ENCODE measurements around the gene SDHC.
A peak's percentile ranks its signal among the peaks of the same experiment; 100 is the strongest.

The SDHC gene

GRCh38 chr1:161314201-161314981 is at the start of gene SDHC:
SDHC (plus strand) TSS chr1:161314381; CDS start chr1:161314406, 25 bp downstream.
- H3K4me3 Mint-ChIP-seq = peak within 1 kb of the TSS; percentile 95
- H3K36me3 Mint-ChIP-seq (ENCODE audit: low read depth) = no peaks in the 10 kb centered on the region
- H3K4me1 Mint-ChIP-seq (ENCODE audit: low read depth) = peaks cover 19% of the 10 kb centered on the region
- no peaks in the 10 kb centered on the region for H3K27me3 Mint-ChIP-seq
- H3K9me3 Mint-ChIP-seq = no peaks in the 10 kb centered on the region
- H3K27ac Mint-ChIP-seq = peak within 1 kb of the TSS; percentile 89

- no peak overlapping the region for H3K4me3 Mint-ChIP-seq
- peaks cover 36% of the 10 kb centered on the region for H3K27me3 Mint-ChIP-seq
- H3K4me1 Mint-ChIP-seq (ENCODE audit: low read depth) = no peaks in the 10 kb centered on the region
- H3K36me3 Mint-ChIP-seq (ENCODE audit: low read depth) = no peaks in the 10 kb centered on the region
- H3K27ac Mint-ChIP-seq = no peak overlapping the region
- no peaks in the 10 kb centered on the region for H3K9me3 Mint-ChIP-seq
These were observed 48.9 kb upstream of the SDHC start for GRCh38 chr1:161265305-161265704.

GRCh38 chr1:161266202-161266601 is 48.0 kb upstream of the SDHC start:
- Mint-ChIP-seq H3K4me1 (ENCODE audit: low read depth) (no peaks in the 10 kb centered on the region), H3K27ac (no peak overlapping the region), H3K9me3 (no peaks in the 10 kb centered on the region), H3K4me3 (no peak overlapping the region), H3K27me3 (peaks cover 29% of the 10 kb centered on the region), H3K36me3 (ENCODE audit: low read depth) (no peaks in the 10 kb centered on the region)

GRCh38 chr1:161266836-161267235 is 47.3 kb upstream of the SDHC start:
- Mint-ChIP-seq H3K9me3 (no peaks in the 10 kb centered on the region), H3K27me3 (peaks cover 26% of the 10 kb centered on the region), H3K4me3 (no peak overlapping the region), H3K27ac (no peak overlapping the region), H3K4me1 (ENCODE audit: low read depth) (no peaks in the 10 kb centered on the region), H3K36me3 (ENCODE audit: low read depth) (no peaks in the 10 kb centered on the region)

- no peak overlapping the region for H3K27ac Mint-ChIP-seq
- no peaks in the 10 kb centered on the region for H3K9me3 Mint-ChIP-seq
- no peak overlapping the region for H3K4me3 Mint-ChIP-seq
- H3K4me1 Mint-ChIP-seq (ENCODE audit: low read depth) = no peaks in the 10 kb centered on the region
- H3K27me3 Mint-ChIP-seq = peaks cover 23% of the 10 kb centered on the region
- H3K36me3 Mint-ChIP-seq (ENCODE audit: low read depth) = no peaks in the 10 kb centered on the region
These were observed 46.9 kb upstream of the SDHC start for GRCh38 chr1:161267321-161267720.

GRCh38 chr1:161273402-161273801 is 40.8 kb upstream of the SDHC start:
- Mint-ChIP-seq H3K4me1 (ENCODE audit: low read depth) (no peaks in the 10 kb centered on the region), H3K9me3 (no peaks in the 10 kb centered on the region), H3K4me3 (no peak overlapping the region), H3K27me3 (peaks cover 20% of the 10 kb centered on the region), H3K27ac (no peak overlapping the region), H3K36me3 (ENCODE audit: low read depth) (no peaks in the 10 kb centered on the region)

DNA sequence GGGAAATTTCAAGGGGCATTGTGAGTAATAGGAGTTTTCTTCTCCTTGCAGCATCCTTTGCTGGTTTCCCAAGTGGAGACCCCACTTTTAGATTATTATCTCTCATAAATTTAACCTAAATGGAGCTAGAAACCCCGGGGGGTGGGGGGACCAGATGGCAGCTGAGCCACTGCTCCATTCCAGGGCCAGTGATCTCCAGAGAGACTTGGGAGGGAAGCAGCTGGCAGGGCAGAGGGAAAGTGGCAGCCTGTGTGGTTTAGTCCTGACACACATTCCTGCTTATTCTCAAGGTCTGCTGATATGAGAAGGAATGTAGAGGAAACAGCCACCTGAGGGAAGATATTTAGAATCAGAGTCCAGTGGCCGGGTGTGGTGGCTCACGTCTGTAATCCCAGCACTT is 39.3 kb upstream of the SDHC start:
- Mint-ChIP-seq H3K4me3 (no peak overlapping the region), H3K27me3 (peaks cover 22% of the 10 kb centered on the region), H3K4me1 (ENCODE audit: low read depth) (no peaks in the 10 kb centered on the region), H3K27ac (no peak overlapping the region), H3K36me3 (ENCODE audit: low read depth) (no peaks in the 10 kb centered on the region), H3K9me3 (no peaks in the 10 kb centered on the region)

DNA sequence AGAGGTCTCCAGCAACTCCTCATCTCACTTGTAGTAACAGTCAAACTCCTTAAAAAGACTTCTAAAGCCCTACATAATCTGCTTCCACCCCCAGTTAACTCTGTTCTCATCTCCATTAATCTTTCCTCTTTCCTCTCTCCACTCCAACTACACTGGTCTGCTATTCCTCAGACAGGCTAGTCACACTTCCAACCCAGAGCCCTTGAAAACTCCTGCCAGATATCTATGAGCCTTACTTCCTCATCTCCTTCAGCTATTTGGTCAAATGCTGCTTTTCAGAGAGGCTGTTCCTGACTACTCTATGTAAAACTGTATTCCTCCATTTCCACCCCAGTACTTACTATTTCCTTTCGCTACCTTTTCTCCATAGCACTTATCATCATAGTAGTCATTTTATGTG is 31.2 kb upstream of the SDHC start:
- Mint-ChIP-seq H3K4me1 (ENCODE audit: low read depth) (no peaks in the 10 kb centered on the region), H3K9me3 (no peaks in the 10 kb centered on the region), H3K27ac (no peak overlapping the region), H3K36me3 (ENCODE audit: low read depth) (no peaks in the 10 kb centered on the region), H3K4me3 (no peak overlapping the region), H3K27me3 (peaks cover 10% of the 10 kb centered on the region)

DNA sequence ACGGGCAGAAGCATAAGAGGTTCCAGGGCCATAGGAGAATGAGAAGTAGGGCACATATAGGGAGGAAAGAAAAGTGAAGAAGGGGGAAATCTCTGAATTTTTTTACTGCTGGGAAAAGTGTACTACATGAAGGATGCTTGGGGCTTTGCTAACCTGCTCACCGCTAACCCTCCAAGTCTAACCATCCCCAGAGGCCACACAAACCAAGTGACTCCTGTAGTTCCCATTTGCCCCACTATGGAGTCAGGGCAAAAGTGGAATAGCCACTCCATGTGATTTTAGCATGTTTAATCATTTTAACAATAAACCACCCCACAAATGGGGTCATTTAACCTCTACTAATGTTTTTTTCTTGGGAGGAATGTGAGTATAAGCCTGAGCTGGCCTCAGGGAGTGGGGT is 29.1 kb upstream of the SDHC start:
- Mint-ChIP-seq H3K4me3 (no peak overlapping the region), H3K9me3 (no peaks in the 10 kb centered on the region), H3K27me3 (peaks cover 6% of the 10 kb centered on the region), H3K27ac (no peak overlapping the region), H3K36me3 (ENCODE audit: low read depth) (no peaks in the 10 kb centered on the region), H3K4me1 (ENCODE audit: low read depth) (no peaks in the 10 kb centered on the region)

DNA sequence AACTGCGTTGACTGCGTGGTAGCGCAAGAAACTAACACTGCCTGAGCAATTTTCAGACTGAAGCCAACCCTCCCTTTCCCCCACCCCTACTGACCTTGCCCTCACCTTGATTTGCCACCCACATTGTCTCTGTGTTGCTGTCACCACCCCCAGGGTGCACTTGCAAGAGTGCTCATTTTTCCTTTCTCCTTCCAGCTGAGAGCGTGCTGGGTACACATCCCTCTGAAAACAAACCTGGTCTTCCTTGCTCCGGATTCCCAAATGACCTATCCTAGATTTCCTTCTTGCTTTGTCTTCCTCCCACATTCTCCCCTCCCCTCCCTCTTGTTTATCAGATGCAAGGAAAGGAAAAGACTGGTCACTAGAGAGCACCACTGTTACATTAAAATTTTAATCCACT is 28.7 kb upstream of the SDHC start:
- no peaks in the 10 kb centered on the region for H3K9me3 Mint-ChIP-seq
- no peaks in the 10 kb centered on the region for H3K4me1 Mint-ChIP-seq (ENCODE audit: low read depth)
- H3K36me3 Mint-ChIP-seq (ENCODE audit: low read depth) = no peaks in the 10 kb centered on the region
- H3K27me3 Mint-ChIP-seq = peaks cover 6% of the 10 kb centered on the region
- H3K4me3 Mint-ChIP-seq = no peak overlapping the region
- H3K27ac Mint-ChIP-seq = no peak overlapping the region

DNA sequence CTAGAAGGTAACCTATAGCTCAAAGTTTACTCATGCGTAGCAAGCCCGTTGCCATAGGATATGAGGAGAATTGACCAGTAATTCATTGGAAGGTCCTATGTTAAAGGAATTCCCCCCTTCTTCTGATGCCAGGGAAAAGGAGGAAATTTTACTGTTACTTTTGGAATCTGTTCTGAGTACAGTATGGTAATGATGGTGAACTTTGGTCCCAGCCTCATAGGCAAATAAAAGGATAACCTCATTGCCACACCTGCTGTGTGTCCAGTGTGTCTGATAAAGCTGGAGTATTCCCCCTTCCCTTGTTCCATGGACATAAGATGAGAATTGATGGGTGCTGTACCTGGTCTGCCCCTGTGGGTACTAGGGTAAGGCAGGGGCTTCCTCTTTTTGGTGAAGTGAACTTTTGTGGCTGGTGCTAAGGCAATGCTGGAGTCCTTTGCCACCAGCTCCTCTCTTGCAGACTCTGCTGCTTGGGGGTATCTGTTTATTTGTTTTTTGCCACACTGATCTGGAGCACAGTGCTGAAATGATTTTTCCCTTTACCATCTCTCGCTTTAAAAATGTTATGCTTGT is 26.6 kb upstream of the SDHC start:
- H3K4me3 Mint-ChIP-seq = no peak overlapping the region
- no peaks in the 10 kb centered on the region for H3K9me3 Mint-ChIP-seq
- no peaks in the 10 kb centered on the region for H3K36me3 Mint-ChIP-seq (ENCODE audit: low read depth)
- H3K4me1 Mint-ChIP-seq (ENCODE audit: low read depth) = no peaks in the 10 kb centered on the region
- H3K27ac Mint-ChIP-seq = no peak overlapping the region
- H3K27me3 Mint-ChIP-seq = peaks cover 5% of the 10 kb centered on the region

DNA sequence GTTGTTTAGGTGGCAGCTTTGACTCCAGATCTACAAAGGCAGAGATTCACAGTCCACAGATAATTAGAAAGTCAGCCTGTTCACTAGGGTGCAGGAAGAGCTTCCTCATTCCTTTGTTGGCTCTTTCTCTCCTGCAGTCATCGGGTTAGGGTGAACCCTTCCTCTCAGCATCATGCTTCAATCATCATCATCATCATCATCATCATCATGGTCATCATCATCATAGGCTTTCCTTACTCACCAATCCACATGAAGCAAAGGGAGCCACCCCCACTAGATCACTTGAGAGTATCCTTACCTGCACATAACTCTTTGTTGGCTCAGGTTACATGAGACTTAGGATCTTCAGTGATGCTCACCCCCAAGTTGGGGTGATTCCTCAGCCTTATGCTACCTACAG is 23.4 kb upstream of the SDHC start:
- no peak overlapping the region for H3K27ac Mint-ChIP-seq
- no peaks in the 10 kb centered on the region for H3K27me3 Mint-ChIP-seq
- H3K4me1 Mint-ChIP-seq (ENCODE audit: low read depth) = no peaks in the 10 kb centered on the region
- no peaks in the 10 kb centered on the region for H3K9me3 Mint-ChIP-seq
- H3K36me3 Mint-ChIP-seq (ENCODE audit: low read depth) = no peaks in the 10 kb centered on the region
- no peak overlapping the region for H3K4me3 Mint-ChIP-seq

DNA sequence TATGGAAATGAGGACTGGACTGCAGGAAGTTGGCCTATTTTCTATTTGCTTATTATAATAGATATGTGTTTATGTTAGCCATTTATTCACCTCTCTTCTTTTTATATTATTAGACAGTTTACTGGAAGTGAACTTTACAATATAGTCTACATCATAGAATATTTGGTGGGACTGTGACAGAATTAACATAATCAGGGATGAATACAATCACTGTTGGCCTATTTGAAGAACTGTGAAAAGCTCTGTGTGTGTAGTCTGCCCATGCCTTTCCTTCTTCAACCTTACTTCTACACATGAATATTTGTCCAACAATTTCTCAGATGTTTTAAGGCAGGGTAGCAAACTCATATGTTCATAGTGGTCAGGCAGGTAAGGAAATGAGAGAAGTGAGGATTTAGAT is 16.8 kb upstream of the SDHC start:
- Mint-ChIP-seq H3K9me3 (no peaks in the 10 kb centered on the region), H3K27me3 (no peaks in the 10 kb centered on the region), H3K27ac (no peak overlapping the region), H3K4me1 (ENCODE audit: low read depth) (peaks cover 8% of the 10 kb centered on the region), H3K36me3 (ENCODE audit: low read depth) (no peaks in the 10 kb centered on the region), H3K4me3 (no peak overlapping the region)

DNA sequence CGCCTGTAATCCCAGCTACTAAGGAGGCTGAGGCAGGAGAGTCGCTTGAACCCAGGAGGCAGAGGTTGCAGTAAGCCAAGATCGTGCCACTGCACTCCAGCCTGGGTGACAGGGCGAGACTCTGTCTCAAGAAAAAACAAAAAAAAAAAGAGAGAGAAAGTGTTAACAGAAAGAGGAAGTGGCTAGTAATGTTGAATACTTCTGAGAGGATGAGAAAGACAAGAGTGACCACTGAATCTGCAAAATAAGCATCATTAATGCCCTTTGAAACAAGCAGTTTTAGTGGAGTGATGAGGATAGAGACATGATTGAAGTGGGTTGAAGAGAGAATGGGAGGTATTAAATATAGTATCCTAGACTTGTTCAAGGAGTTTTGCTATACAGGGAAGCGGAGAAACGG is 16.1 kb upstream of the SDHC start:
- Mint-ChIP-seq H3K27me3 (no peaks in the 10 kb centered on the region), H3K4me1 (ENCODE audit: low read depth) (peaks cover 8% of the 10 kb centered on the region), H3K27ac (no peak overlapping the region), H3K9me3 (no peaks in the 10 kb centered on the region), H3K4me3 (no peak overlapping the region), H3K36me3 (ENCODE audit: low read depth) (no peaks in the 10 kb centered on the region)

GRCh38 chr1:161299347-161299746 is 14.8 kb upstream of the SDHC start:
- Mint-ChIP-seq H3K27ac (no peak overlapping the region), H3K9me3 (no peaks in the 10 kb centered on the region), H3K36me3 (ENCODE audit: low read depth) (no peaks in the 10 kb centered on the region), H3K27me3 (no peaks in the 10 kb centered on the region), H3K4me1 (ENCODE audit: low read depth) (peaks cover 15% of the 10 kb centered on the region), H3K4me3 (no peak overlapping the region)

DNA sequence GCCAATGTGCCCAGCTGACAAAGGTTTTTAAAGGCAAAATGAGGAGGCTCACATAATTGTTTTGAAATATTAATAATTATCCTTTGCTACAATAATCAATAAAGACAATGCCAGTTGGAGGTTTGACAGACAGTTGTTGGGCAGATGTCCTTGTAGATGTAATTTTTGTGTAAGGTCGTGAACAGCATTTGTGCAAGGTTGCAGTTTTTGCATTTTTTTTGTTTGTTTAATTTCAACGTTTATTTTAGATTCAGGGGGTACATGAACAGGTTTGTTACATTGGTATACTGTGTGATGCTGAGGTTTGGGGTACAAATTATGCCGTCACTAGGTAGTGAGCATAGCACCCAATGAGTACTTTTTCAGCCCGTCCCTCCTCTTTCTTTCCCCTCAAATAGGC is 13.7 kb upstream of the SDHC start:
- H3K27me3 Mint-ChIP-seq = no peaks in the 10 kb centered on the region
- H3K36me3 Mint-ChIP-seq (ENCODE audit: low read depth) = no peaks in the 10 kb centered on the region
- no peak overlapping the region for H3K27ac Mint-ChIP-seq
- H3K4me3 Mint-ChIP-seq = no peak overlapping the region
- peaks cover 25% of the 10 kb centered on the region for H3K4me1 Mint-ChIP-seq (ENCODE audit: low read depth)
- H3K9me3 Mint-ChIP-seq = no peaks in the 10 kb centered on the region

Data from stimulated activated naive CD8-positive, alpha-beta T cell treated with anti-CD3 and anti-CD28 coated beads, Interleukin-15, Interleukin-2, amounts not matched to agents 100 ng/mL and 50 ng/mL, for 24 hours (primary cell).